GM21619 (cell line): ENCODE measurements around the gene KIAA0586.
"Not testable (repeated sequence)": the region's sequence is repeated elsewhere in the genome, so short reads cannot be mapped to it uniquely, and the experiment has no call there.

Source experiments
- ATAC-seq: cut with Tn5 transposase; IDR thresholded peaks from one replicate; pipeline ENCODE4 v1.9.1; 2021; ENCODE audit not compliant: unreplicated experiment

The KIAA0586 gene

GRCh38 chr14:58463147-58463546, 35.6 kb downstream of the KIAA0586 start:
- ATAC-seq = no peak

DNA sequence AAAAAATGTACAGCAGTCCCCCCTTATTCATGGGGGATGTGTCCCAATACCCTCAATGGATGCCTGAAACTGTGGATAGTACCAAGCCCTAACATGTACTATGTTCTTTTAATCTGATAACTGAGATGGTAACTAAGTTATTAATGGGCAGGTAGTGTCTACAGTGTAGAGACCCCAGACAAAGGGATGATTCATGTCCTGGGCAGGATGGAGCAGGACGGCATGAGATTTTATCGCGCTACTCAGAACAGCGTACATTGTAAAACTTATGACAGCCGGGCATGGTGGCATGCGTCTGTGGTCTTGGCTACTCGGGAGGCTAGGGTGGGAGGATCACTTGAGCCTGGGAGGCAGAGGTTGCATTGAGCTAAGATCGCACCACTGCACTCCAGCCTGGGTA, 37.1 kb downstream of the KIAA0586 start:
- ATAC-seq = no peak

DNA sequence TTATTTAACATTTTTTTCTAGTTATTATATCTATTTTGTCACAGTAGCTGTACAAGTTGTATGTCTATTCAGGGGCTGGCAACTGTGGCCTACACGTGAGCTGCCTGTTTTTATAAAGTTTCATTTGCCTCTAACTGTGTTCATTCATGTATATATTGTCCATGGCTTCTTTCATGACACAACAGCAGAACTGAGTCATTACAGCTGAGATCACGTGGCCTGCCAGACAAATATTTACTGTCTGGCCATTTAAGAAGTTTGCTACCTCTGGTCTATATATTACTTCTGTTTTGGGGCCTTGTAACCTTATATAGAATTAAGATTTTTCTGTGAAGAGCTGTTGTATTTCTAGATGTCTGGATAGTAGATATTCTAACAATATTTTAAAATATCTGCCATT, 37.9 kb downstream of the KIAA0586 start:
- no peak for ATAC-seq

DNA sequence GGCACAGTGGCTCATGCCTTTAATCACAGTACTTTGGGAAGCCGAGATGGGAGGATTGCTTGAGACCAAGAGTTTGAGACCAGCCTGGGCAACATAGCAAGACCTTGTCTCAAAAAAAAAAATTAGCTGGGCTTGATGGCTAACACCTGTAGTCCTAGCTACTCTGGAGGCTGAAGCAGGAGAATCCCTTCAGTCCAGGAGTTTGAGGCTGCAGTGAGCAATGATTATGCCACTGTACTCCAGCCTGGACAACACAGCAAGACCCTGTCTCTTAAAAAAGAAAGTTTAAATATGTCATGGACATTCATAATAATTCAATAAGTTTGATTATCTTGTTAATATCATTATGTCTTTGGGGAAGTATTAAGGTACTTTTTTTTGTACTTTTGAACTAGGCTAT, 38.9 kb downstream of the KIAA0586 start:
- no peak for ATAC-seq

DNA sequence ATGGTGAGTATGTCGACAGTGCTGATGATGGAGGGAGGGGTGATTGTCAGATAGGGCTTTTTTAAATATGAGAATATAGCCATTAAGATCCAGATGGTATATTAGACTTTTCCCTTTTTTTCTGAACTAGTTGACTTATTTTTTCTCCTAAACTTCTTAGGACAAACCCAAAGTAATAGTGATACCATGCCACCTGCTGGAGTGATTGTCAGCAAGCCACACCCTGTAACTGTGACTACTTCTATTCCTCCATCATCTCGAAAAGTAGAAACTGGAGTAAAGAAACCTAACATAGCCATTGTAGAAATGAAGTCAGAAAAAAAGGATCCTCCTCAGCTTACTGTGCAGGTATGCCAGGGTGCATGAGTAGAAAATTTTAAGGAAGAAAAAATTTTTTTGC, 40.1 kb downstream of the KIAA0586 start:
- ATAC-seq = no peak

GRCh38 chr14:58469309-58469708, 41.8 kb downstream of the KIAA0586 start:
- no peak for ATAC-seq

DNA sequence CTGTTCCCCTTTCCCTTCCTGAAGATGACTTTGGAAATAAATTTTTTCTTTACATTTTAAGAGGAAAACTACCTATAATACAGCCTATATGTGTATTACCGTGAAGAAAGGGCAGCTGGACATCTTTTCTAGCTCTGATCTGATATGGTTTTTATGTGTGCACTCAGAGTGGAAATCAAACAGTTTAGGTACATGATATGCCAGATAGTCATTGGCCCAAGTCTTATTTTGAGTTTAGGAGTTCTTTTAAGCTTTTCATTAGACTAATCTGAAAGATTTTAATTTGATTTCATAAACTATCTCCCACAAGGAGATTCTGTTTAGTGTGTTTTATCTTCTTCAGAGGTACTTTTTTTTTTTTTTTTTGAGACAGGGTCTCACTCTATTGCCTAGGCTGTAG, 48.8 kb downstream of the KIAA0586 start:
- no peak for ATAC-seq

- ATAC-seq = no peak
These were observed 50.1 kb downstream of the KIAA0586 start for GRCh38 chr14:58477653-58478052.

DNA sequence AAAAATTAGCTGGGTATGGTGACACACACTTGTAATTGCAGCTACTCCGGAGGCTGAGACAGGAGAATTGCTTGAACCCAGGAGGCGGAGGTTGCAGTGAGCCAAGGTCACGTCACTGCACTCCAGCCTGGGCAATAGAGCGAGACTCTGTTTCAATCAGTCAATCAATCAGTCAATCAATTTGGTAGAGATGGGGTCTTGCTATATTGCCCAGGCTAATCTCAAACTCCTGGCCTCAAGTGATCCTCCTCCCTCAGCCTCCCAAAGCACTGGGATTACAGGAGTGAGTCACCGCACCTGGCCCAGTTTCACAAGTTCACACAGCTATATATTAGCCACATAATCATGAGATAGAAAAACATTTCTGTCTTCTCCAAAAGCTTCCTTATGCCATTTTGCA, 50.8 kb downstream of the KIAA0586 start:
- not testable (repeated sequence) for ATAC-seq

DNA sequence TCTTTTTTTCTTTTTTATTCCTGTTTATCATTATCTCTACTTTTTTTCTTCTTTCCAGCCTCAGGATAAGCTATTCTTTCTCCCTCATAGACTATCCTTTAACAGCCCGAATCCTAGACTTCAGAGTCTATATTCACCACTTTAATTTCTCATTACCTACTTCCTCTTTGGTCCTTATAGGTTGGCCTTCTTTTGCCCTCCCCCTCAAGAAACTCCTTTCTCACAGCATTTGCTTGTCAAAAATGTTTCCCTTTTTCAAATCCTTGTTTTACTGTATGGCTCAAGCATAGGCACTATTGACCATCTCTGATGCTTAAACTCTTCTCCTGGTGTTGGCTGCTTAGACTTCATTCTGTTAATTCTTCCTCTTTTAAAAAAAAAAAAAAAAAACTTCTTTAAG, 52.5 kb downstream of the KIAA0586 start:
- no peak for ATAC-seq

DNA sequence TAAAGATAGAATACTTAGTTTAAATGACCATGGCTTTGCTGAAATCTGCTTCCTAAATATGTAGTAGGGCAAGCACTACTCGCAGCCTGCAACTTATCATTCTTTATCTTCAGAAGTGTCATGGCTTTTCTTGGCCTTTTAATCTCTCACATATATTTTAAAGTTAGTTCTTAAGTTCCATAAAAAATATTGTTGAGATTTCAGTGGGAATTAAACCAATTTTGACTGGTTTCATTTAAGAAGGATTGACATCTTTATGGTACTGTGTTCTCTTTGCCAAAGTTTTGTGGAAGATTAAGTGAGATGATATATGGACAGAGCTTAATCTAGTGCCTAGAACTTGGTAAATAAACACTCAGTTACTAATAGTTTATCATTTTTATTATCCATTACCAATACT, 56.7 kb downstream of the KIAA0586 start:
- no peak for ATAC-seq

DNA sequence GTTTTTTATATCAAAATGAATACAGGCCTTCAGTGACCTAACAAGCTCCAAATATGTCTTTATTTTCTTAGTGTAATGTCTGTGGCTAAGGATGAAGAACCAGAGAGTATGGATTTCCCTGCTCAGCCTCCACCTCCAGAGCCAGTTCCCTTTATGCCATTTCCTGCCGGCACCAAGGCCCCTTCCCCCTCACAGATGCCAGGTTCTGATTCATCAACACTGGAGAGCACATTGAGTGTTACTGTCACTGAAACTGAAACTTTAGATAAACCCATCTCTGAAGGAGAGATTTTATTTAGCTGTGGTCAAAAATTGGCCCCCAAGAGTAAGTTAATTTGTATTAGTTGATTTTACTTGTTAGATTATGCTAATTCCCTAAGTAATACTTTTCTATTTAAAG, 61.0 kb downstream of the KIAA0586 start:
- no peak for ATAC-seq

DNA sequence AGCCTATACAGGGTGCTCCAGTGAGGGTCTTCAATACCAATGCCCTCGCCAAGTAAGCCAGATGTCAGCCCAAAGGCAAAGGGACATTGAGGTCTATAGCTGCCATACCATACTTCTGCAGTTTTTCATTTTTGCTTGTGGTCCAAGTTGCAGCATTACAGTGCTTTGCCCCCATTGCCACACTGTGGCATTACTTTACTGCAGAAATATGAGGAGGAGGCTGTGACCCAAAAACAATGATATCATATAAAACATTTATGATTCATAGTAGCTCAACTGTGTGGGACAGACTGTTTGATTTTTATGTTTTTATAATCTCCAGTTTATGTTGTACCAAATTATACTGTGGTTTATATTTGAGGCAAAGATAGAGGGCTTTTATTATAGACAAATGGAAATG, 64.1 kb downstream of the KIAA0586 start:
- ATAC-seq = no peak

GRCh38 chr14:58492044-58492443, 64.5 kb downstream of the KIAA0586 start:
- ATAC-seq = no peak

GRCh38 chr14:58501214-58501816, 73.8 kb downstream of the KIAA0586 start:
- peak; percentile 64 for ATAC-seq

DNA sequence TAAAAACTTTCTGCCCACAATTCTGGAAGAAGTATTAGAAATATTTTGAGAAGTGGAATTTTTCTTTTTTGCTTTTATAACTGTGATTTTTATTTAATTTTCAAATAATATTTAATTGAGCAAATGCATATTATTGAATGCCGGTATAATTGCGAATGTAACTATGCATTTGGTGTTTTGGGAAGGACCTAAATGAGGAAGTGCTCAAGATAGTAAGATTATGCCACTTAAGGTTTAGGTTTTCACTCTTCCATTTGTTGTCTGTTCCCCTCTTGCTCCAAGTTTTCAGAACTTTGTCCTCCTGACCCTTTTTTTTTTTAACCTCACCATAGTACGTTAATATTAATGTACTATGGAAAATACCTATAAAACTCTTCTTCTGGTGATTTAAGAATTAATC, 85.8 kb downstream of the KIAA0586 start:
- ATAC-seq = no peak

DNA sequence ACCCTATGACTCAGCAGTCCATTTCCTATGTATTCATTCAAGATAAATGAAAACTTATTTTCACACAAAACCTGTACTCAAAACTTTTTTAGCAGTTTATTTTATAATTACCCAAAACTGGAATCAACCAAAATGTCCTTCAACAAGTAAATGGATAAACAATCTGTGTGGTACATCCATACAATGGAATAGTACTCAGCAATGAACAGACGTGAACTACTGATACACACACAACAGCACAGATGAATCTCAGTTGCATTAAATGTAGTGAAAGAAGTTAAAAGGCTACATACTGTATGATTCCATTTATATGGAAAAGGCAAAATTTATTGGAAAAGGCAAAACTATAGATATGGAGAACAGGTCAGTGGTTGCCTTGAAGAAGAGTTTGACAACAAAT, 90.1 kb downstream of the KIAA0586 start:
- no peak for ATAC-seq

DNA sequence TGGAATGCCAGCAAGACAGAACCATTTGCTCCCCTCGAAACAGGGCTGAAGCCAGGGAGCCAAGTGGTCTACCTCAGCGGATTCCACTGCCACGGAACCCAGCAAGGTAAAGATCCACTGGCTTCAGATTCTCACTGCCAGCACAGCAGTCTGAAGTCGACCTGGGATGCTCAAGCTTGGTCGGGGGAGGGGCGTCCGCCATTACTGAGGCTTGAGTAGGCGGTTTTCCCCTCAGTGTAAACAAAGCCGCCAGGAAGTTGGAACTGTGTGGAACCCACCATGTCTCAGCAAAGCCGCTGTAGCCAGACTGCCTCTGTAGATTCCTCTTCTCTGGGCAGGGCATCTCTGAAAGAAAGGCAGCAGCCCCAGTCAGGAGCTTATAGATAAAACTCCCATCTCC, 98.2 kb downstream of the KIAA0586 start:
- not testable (repeated sequence) for ATAC-seq

GRCh38 chr14:58533446-58533845, 105.9 kb downstream of the KIAA0586 start:
- no peak for ATAC-seq

DNA sequence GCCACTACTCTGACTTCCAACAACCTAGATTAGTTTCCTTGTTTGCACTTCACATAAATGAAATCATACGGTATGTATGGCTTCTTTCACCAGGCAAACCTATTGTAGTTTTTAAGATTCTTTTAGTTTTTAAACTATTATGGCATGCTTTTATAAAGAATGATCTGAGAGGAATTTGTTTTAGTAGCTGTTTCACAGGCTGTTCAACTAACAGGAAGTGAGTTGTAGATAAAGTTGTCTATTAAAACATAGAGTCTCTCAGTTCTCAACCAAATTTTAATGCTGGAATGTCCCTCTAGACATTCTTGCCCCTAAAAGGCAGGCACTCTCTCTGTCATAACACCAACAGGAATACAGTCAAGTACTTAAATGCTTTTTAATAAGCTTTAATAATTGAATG, 107.5 kb downstream of the KIAA0586 start:
- no peak for ATAC-seq

- ATAC-seq = no peak
These were observed 109.5 kb downstream of the KIAA0586 start for GRCh38 chr14:58537004-58537403.

DNA sequence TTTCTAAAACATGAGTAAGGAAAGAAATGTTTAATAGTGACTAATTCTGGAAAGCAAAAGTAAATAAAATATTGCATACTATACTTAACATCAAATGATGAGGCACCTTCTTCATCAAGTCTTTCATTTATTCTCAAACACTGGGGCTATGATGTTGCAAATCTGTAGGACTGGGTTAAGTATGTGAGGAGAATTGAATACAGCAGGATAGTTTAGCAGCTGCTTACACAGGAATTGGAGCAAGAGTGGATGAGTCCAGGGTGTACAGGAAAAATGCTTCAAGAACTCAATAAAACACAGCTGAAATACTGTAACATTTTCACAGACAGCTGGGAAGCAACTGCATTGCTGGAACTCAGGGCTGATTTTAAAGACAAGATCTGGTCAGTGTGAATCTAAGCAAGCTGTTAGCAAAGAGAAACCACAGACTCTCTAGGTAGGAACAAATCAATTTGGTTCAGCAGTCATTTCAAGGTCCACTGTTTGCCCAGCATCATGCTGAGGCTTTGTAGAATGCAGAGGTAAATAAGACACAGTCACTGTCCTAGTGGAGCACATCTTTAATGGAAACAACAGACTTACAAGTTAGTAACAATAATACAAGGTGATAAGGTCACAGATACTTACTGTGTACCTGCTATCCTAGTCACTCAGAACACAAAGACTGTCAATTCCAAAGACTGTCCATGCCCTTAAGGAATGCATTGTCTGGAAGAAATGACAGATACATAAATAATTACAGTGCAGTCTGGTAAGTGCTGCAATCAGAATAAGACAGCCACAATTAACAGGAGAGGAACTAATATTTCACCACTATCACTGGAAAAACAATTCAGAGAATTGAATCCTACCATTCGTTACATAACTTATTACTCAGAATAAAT, 113.5 kb downstream of the KIAA0586 start:
- ATAC-seq = no peak

DNA sequence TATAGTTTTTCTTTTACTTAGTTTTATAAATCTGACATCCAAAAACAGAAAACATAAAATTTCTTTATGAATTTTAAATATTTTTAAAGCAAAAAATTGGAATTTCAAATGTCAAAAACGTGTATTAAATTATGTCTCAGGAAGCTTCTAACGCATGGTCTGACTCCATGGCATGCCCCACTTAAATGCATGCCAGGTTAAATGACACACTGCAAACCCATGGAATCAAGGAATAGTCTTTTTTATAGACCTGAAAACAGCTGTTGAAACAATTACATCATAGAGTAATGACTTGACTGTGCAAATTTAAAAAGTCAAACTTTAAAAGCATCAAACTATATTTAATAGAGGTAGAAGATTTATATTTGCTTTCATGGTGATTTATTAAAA, 114.1 kb downstream of the KIAA0586 start:
- ATAC-seq = no peak
